D721Med (cell line): ENCODE data around the gene FAM107B.

Source experiments
- DNase-seq: peaks from one replicate; pipeline ENCODE4 v3.0.0; 2011; ENCODE audit warnings: low spot score; ENCODE audit not compliant: insufficient read length
- FAIRE-seq: peaks from 2 replicates; lab custom pipeline; 2011; peaks lifted over from hg19 to GRCh38; lab: Jason Lieb, UNC
- TF ChIP-seq, protein P1 (sequence below): IDR thresholded peaks from 2 replicates; pipeline ENCODE4 v1.5.1; 2012; ENCODE audit warnings: mild to moderate bottlenecking, control low read depth; ENCODE audit not compliant: insufficient read depth; ENCODE audit errors: missing control alignments

Gene FAM107B

GRCh38 chr10:14800397-14800796, 25.7 kb upstream of the FAM107B start:
- TF ChIP-seq, protein P1, sequence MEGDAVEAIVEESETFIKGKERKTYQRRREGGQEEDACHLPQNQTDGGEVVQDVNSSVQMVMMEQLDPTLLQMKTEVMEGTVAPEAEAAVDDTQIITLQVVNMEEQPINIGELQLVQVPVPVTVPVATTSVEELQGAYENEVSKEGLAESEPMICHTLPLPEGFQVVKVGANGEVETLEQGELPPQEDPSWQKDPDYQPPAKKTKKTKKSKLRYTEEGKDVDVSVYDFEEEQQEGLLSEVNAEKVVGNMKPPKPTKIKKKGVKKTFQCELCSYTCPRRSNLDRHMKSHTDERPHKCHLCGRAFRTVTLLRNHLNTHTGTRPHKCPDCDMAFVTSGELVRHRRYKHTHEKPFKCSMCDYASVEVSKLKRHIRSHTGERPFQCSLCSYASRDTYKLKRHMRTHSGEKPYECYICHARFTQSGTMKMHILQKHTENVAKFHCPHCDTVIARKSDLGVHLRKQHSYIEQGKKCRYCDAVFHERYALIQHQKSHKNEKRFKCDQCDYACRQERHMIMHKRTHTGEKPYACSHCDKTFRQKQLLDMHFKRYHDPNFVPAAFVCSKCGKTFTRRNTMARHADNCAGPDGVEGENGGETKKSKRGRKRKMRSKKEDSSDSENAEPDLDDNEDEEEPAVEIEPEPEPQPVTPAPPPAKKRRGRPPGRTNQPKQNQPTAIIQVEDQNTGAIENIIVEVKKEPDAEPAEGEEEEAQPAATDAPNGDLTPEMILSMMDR, result no peak
- DNase-seq (no peak), FAIRE-seq (no peak)

DNA sequence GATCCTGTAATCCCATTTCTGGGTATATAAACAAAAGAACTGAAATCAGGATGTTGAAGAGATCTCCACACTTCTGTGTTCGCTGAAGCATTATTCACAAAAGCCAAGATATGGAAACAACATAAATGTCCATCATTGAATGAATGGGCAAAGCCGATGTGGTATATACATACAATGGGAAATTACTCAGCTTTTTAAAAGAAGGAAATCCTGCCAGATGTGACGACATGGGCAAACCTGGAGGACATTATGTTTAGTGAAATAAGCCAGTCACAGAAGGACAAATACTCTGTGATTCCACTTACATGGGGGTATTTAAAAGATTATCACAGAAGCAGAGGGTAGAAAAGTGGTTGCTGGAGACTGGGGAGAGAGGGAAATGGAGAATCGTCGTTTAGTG, 23.9 kb upstream of the FAM107B start:
- FAIRE-seq, result no peak
- no peak for DNase-seq
- TF ChIP-seq, protein P1, result no peak

GRCh38 chr10:14787938-14788337, 13.2 kb upstream of the FAM107B start:
- TF ChIP-seq, protein P1, result no peak

DNA sequence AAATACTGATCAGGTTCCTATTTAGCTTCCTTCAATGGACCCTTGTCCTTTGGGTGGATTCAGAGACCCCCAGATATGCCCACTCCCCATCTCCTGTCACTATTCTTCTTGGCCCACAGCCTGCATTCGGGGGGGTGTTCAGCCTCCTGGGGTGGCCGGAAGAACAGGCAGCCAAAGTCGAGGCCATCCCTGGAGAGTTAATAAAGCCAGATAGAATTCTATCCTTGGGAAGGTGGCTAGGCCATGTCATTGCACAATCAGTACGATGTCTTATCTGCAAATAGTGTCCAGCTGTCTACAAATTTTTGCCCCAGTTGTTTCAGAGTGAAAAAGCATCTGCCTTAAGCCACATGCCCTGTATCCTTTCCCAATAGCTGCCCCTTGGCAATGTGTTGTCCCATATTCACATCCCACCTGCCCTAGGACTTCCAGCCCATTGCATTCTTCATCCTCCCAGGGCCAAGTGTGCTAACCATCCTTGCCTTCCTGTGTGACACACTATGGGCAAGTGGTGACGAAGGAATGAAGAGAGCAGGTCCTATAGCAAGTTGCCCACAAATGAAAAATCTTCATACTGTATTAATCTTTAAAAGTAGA, 9.9 kb upstream of the FAM107B start:
- TF ChIP-seq, protein P1, result no peak
- DNase-seq (no peak), FAIRE-seq (no peak)

More at GRCh38 chr10:14787938-14788337, 13.2 kb upstream of the FAM107B start:
- no peak for DNase-seq
- no peak for FAIRE-seq

DNA sequence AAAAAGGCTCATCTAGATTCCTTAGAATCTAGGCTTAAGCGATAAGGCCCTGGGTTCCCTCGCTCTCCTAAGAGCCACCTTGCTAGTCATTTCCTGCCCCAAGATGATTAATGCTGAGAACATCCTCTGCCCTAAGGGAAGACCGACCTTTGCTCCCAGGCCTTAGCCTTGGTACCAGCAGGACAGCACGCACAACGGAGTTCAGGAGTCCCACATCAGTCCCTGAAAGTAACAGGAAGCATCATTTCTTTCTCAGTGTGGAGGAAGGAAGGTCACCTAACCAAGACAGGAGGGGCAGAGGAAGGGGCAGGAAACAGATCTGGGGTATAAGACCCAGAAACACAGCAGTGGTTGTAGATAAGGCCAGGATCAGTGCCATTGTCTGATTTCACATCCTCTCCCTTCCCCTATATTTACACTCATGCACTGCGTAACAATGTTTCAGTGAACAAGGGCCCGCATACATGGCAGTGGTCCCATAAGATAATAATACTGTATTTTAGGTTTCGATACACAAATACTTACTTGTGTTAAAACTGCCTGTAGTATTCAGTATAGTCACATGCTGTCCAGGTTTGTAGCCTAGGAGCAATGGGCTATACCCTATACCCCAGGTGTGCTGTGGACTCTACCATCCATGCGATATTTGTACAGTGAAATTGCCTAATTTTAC, 8.1 kb upstream of the FAM107B start:
- TF ChIP-seq, protein P1, result no peak
- FAIRE-seq, result no peak
- no peak for DNase-seq

GRCh38 chr10:14781763-14782162, 7.1 kb upstream of the FAM107B start:
- no peak for FAIRE-seq
- DNase-seq, result no peak
- TF ChIP-seq, protein P1, result no peak
